PC-3 (cell line): ENCODE data around the gene CHID1. TPM values are rescaled to one million over a fixed set of nuclear protein-coding genes. Genes with fewer than 3 reads are reported as not detected.

Source experiments
- ATAC-seq: fragments of 200-7000 bp; cut with Tn5 transposase; 2 replicates; pipeline ENCODE4 v1.9.1; 2020; ENCODE audit warnings: mild to moderate bottlenecking, moderate library complexity
- BruUV-seq: library from RNA; stranded (reverse); fragments of 400-500 nt; replicated peaks from 2 replicates; lab custom pipeline; 2021; lab: Mats Ljungman, UMichigan
- CTCF ChIA-PET: fragments of 300-600 bp; sonication (Branson Sonifier 250); formaldehyde crosslinking; loops from one replicate; lab custom pipeline; 2022; ENCODE audit warnings: antibody characterized with exemption; lab: Charles Lee
- POLR2A ChIA-PET: fragments of 300-600 bp; sonication (Branson Sonifier 250); formaldehyde crosslinking; loops from one replicate; lab custom pipeline; 2022; ENCODE audit warnings: antibody characterized with exemption; ENCODE audit not compliant: unreplicated experiment; lab: Charles Lee
- DNase-seq: peaks from one replicate; pipeline ENCODE4 v3.0.0-alpha.2; 2015
- H2AFZ ChIP-seq: fragments of 300-600 bp; sonication (generic); 2 replicates; pipeline ENCODE4 v1.6.0; 2016; ENCODE audit warnings: antibody characterized with exemption, low read length
- H3F3A ChIP-seq: fragments of 300-600 bp; sonication (generic); one replicate; pipeline ENCODE4 v1.6.0; 2017; ENCODE audit warnings: antibody characterized with exemption, low read length, control low read depth, mild to moderate bottlenecking; ENCODE audit not compliant: unreplicated experiment
- H3K27ac ChIP-seq: fragments of 300-600 bp; sonication (generic); 2 replicates; pipeline ENCODE4 v1.5.1; 2016; ENCODE audit warnings: mild to moderate bottlenecking, low read length
- H3K27me3 ChIP-seq: fragments of 300-600 bp; sonication (generic); 2 replicates; pipeline ENCODE4 v1.6.1; 2016; ENCODE audit warnings: low read length, mixed read lengths
- H3K36me3 ChIP-seq: fragments of 300-600 bp; sonication (generic); 2 replicates; pipeline ENCODE4 v1.6.1; 2016; ENCODE audit warnings: low read depth, mixed run types, low read length, mixed read lengths
- H3K4me1 ChIP-seq: fragments of 300-600 bp; sonication (generic); 2 replicates; pipeline ENCODE4 v1.5.1; 2016; ENCODE audit warnings: low read length; ENCODE audit not compliant: insufficient read depth
- H3K4me2 ChIP-seq: fragments of 300-600 bp; sonication (generic); 2 replicates; pipeline ENCODE4 v1.6.0; 2016; ENCODE audit warnings: low read length
- H3K4me3 ChIP-seq: fragments of 300-600 bp; sonication (generic); 2 replicates; pipeline ENCODE4 v1.5.1; 2016; ENCODE audit warnings: mild to moderate bottlenecking, low read length, mixed read lengths
- H3K79me2 ChIP-seq: fragments of 300-600 bp; sonication (generic); 2 replicates; pipeline ENCODE4 v1.6.1; 2017; ENCODE audit warnings: low read length, mixed read lengths
- H3K9ac ChIP-seq: fragments of 300-600 bp; sonication (generic); 2 replicates; pipeline ENCODE4 v1.6.0; 2016; ENCODE audit warnings: mild to moderate bottlenecking, low read length
- H3K9me2 ChIP-seq: fragments of 300-600 bp; sonication (generic); replicated peaks from 2 replicates; pipeline ENCODE4 v1.6.1; 2016; ENCODE audit warnings: mixed run types, low read length, mixed read lengths
- H3K9me3 ChIP-seq: fragments of 300-600 bp; sonication (generic); 2 replicates; pipeline ENCODE4 v1.6.1; 2016; ENCODE audit warnings: low read length, mixed read lengths
- H4K20me1 ChIP-seq: fragments of 300-600 bp; sonication (generic); 2 replicates; pipeline ENCODE4 v1.6.1; 2016; ENCODE audit warnings: low read length, mixed read lengths
- EZH2 ChIP-seq: fragments of 300-600 bp; sonication (generic); IDR thresholded peaks from one replicate; pipeline ENCODE4 v1.6.1; 2017; ENCODE audit warnings: antibody characterized with exemption, mild to moderate bottlenecking, low read length; ENCODE audit not compliant: unreplicated experiment
- EZH2phosphoT487 ChIP-seq: fragments of 300-600 bp; sonication (generic); IDR thresholded peaks from 2 replicates; pipeline ENCODE4 v1.6.1; 2018; ENCODE audit warnings: mild to moderate bottlenecking, antibody characterized with exemption, low read length, borderline replicate concordance
- intact Hi-C: fragments of 100-400 bp; cut with micrococcal nuclease; formaldehyde crosslinking; loops from 2 replicates; pipeline ENCODE4 v1.9.0; 2023
- total RNA-seq: library from RNA; depleted of rRNA; stranded (reverse); fragments of >200 nt; gene quantifications from 2 replicates; pipeline ENCODE4 v1.2.3, GENCODE V29; 2014
- TF ChIP-seq, protein P1 (sequence below): fragments of 300-600 bp; sonication (generic); conservative IDR thresholded peaks from 2 replicates; pipeline ENCODE4 v1.5.1; 2017; ENCODE audit warnings: antibody characterized with exemption, low read depth, mild to moderate bottlenecking, low read length

Gene CHID1
- total RNA-seq, 1 experiment from 2014 or later = 70.2 TPM

GRCh38 chr11:855796-856195 lies 54.8 kb downstream of the CHID1 start:
- no peaks in the 10 kb centered on the region for H4K20me1 ChIP-seq
- H3K4me2 ChIP-seq = no peak overlapping the region
- no peaks in the 10 kb centered on the region for H3K36me3 ChIP-seq
- no peaks in the 10 kb centered on the region for H3F3A ChIP-seq
- intact Hi-C loops = no loop called here
- no peaks in the 10 kb centered on the region for H3K79me2 ChIP-seq
- DNase-seq (no peak), ATAC-seq (no peak)
- H3K27me3 ChIP-seq = no peaks in the 10 kb centered on the region
- H3K4me1 ChIP-seq = no peaks in the 10 kb centered on the region
- H3K9me2 ChIP-seq = no peaks in the 10 kb centered on the region
- no TSS peak for BruUV-seq
- TF ChIP-seq, protein P1, sequence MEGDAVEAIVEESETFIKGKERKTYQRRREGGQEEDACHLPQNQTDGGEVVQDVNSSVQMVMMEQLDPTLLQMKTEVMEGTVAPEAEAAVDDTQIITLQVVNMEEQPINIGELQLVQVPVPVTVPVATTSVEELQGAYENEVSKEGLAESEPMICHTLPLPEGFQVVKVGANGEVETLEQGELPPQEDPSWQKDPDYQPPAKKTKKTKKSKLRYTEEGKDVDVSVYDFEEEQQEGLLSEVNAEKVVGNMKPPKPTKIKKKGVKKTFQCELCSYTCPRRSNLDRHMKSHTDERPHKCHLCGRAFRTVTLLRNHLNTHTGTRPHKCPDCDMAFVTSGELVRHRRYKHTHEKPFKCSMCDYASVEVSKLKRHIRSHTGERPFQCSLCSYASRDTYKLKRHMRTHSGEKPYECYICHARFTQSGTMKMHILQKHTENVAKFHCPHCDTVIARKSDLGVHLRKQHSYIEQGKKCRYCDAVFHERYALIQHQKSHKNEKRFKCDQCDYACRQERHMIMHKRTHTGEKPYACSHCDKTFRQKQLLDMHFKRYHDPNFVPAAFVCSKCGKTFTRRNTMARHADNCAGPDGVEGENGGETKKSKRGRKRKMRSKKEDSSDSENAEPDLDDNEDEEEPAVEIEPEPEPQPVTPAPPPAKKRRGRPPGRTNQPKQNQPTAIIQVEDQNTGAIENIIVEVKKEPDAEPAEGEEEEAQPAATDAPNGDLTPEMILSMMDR = no peak
- no peak for TF ChIP-seq EZH2
- no peak for TF ChIP-seq EZH2phosphoT487
- no peak overlapping the region for H3K27ac ChIP-seq
- CTCF ChIA-PET = no interaction called here
- H3K4me3 ChIP-seq = no peak overlapping the region
- H2AFZ ChIP-seq = no peak overlapping the region
- no peak overlapping the region for H3K9ac ChIP-seq
- no peaks in the 10 kb centered on the region for H3K9me3 ChIP-seq
- POLR2A ChIA-PET = interaction anchor here (0.7 kb wide), 1 partner anchor 23 kb away, joined by 3 read pairs; the partner anchor contains the start of gene CD151

GRCh38 chr11:855330-855674 lies 55.3 kb downstream of the CHID1 start:
- H3K4me1 ChIP-seq = no peaks in the 10 kb centered on the region
- H3K9me3 ChIP-seq = no peaks in the 10 kb centered on the region
- no peak overlapping the region for H3K27ac ChIP-seq
- TF ChIP-seq EZH2 = no peak
- no peak for TF ChIP-seq EZH2phosphoT487
- H3F3A ChIP-seq = no peaks in the 10 kb centered on the region
- intact Hi-C loops = no loop called here
- no TSS peak for BruUV-seq
- no peak for ATAC-seq
- no peak overlapping the region for H3K4me2 ChIP-seq
- no peaks in the 10 kb centered on the region for H3K27me3 ChIP-seq
- DNase-seq = no peak
- no peak overlapping the region for H3K9ac ChIP-seq
- no peaks in the 10 kb centered on the region for H4K20me1 ChIP-seq
- ChIA-PET POLR2A (no interaction called here), CTCF (no interaction called here)
- H3K36me3 ChIP-seq = no peaks in the 10 kb centered on the region
- H3K9me2 ChIP-seq = no peaks in the 10 kb centered on the region
- no peaks in the 10 kb centered on the region for H3K79me2 ChIP-seq
- H2AFZ ChIP-seq = no peak overlapping the region
- no peak overlapping the region for H3K4me3 ChIP-seq

DNA sequence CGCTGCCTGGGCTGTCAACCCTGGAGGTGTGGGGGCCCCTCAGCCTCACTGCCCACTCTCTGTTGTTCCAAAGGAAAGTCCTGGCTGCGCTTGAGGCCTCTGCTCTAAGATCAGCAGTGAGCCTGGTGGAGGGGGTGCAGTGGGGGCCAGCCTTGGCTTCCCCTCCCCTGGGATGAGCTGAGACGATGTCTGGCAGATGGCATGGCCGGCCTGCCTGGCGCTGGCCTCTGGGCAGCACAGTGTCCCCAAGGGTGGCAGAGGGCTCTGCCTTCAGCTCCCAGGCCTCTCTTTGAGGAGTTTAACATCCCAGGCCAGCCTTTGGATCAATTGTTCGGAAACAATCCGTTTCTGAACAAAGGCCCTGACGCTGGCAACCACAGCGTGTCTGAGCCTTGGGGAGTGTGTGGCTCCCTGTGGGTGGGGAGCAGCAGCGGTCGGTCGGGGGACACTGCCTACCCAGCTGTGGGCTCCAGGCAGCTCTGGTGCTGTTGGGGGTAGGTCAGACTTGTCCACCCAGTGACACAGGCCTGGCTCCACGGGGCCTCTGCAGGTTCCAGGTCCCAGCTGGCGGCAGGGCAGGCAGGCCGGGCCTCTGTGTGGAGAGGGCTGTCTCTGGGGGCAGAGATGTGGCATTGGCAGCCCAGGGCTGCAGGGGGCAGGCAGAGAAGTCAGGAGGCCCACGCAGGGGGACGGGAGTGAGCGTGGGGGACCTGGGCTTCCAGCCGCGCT lies 55.8 kb downstream of the CHID1 start:
- ChIA-PET CTCF (no interaction called here), POLR2A (no interaction called here)
- Histone ChIP-seq H3K27me3 (no peaks in the 10 kb centered on the region), H3K4me2 (no peak overlapping the region), H2AFZ (no peak overlapping the region), H3K4me1 (no peaks in the 10 kb centered on the region), H3K4me3 (no peak overlapping the region), H4K20me1 (no peaks in the 10 kb centered on the region), H3F3A (no peaks in the 10 kb centered on the region), H3K36me3 (no peaks in the 10 kb centered on the region), H3K9me2 (no peaks in the 10 kb centered on the region), H3K9me3 (no peaks in the 10 kb centered on the region), H3K9ac (no peak overlapping the region), H3K27ac (no peak overlapping the region), H3K79me2 (no peaks in the 10 kb centered on the region)
- TF ChIP-seq, protein P1 = no peak
- no peak for TF ChIP-seq EZH2
- no peak for TF ChIP-seq EZH2phosphoT487
- DNase-seq (no peak), ATAC-seq (no peak)
- BruUV-seq = no TSS peak
- intact Hi-C loops = no loop called here
